GM18858 (cell line): ENCODE measurements around the gene FANCC.

Experiments used
- ATAC-seq: cut with Tn5 transposase; IDR thresholded peaks from one replicate; pipeline ENCODE4 v1.9.1; 2021; ENCODE audit not compliant: unreplicated experiment

FANCC gene

DNA sequence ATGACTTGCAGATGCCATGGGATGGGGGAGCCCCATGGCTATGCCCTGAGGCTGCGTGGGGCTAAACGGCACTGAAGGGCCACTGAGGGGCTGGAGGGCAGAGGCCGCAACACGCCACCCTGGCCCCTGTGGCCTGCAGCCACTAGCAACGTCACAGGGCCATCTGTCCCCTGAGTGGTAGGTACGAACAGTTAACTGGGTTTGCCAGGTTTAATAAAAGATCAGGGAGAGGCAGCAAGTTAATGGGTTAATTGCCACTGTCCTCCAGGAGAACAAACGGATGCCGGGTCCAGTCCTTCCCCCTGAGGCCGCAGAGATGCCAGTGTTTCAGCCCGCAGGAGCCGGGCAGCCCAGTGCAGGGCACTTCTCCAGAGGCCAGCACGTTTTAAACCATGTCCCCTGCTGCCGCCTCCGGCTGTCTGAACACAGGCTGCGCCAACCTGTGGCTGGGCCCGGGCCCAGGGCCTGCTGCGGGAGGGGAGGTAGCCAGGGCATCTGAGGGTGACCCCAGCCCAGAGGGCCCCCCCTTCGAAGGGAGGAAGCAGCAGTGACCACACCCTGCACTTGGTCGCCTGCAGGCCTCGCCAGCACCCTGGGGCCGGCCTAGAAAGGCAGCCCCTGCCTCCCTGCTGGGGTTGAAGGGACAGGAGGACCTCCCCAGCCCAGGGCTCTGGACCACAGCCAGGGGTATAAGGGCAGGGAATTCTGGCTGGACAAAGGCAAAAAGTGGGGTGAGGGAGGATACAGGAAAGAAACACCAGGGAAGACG, 227.3 kb downstream of the FANCC start:
- ATAC-seq = no peak

DNA sequence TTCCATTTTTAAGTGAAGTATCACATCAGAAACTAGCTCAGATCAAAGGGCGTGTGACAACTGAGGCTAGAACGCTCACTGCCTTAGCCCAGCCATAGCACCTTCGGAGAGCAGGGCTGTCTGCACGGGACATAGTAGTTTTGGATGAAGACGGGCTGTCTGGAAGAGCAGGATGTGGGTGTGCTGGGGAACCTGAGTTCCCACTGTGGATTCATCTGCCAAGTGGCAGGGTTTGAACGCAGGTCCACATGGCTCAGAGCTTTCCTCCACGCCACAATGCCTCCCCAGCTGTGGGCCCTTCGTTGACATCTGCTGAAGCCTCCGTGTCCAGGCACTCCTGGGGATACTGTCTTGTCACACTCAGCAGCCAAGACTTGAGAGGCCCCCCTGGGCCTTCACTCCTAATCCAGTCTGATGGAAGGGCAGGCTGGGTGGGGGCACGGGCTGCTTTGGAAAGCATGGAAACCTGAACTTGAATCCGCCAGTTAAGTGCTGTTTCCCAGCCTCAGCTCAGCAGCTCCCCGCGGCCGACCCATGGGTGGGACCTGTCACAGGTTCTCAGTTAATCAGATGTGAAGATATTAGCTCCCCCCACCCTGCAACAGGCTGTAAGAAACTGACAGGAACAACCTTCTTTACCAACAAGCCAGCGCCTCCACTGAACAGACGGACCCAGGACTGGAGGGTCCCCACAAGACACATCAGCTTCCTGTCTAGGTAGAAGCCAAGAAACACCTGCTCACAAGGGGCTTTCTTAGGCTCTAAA, 228.1 kb downstream of the FANCC start:
- ATAC-seq = no peak

DNA sequence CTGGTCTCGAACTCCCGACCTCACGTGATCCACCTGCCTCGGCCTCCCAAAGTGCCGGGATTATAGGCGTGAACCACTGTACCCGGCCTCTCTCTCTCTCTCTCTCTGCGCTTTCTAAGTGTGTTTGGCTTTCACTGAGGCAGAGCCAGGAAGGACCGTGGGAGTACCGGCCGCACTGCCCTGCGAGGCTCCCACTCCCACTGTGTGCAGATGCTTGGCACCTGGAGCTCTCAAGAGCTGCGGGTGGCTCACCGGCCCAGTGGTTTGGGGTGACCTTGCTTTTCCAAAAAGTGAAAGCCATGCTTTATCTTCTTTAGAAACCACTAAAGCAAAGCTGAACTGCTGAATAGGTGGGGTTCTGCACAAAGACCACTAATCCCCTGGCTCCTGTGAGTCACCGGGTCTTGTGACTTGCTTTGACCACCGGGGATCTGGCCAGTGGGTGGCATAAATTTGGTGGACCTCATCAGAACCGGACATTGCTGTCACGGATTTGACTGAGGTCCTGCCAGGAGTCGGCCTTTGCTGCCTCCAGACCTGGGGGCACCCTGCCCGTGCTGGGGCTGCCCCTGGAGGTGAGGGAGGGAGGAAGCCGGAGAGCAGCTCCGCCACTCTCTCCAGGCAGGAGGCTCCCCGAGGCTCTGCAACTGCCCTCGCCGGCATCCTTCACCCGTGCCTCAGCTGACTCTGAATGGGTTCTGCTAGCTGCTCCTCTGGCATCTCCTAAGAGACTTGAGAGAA, 228.9 kb downstream of the FANCC start:
- no peak for ATAC-seq

DNA sequence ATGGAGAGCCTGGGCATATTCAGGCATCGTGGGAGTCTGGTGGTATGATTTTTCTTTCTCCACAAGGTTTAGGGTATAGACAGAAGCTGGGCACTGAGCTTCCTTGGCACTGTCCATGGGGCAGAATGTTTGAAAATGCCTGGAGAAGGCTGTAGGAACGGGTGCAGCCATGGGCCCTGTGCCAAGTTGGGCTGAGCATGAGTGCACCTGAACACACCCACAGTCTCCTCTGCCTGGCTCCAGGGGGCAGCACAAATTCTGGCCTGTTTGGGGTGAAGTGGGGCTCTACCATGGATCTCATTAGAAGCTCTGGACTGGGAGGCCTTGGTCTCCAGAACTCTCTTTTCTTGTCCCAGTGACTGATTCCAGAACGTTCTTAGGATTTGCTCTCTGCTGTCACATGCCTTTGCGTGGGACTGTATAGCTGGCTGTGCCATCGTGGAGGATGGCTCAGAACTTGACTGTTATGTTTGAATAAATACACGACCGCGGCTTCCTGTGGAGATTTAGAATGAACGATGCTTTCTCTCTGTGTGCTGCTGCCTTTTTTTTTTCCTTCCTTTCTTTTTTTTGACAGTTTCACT, 229.8 kb downstream of the FANCC start:
- no peak for ATAC-seq

DNA sequence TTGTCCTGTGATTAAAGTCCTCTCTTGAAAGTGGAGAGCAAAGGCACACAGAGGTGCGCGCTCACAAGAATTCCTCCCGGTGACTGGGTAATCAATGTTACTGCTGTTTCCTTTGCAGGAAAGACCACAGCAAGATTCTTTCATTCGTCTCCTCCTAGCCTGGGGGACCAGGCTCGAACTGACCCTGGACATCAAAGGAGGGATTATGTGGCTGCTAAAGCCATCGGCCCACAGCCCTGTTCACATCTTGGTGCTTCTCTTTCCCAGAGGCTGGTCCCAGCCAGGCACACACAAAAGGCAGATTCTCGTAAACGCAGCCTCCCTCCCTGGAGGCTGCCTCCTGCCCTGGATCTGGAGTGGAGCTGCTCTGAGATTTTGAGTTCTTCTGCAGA, 230.9 kb downstream of the FANCC start:
- no peak for ATAC-seq

DNA sequence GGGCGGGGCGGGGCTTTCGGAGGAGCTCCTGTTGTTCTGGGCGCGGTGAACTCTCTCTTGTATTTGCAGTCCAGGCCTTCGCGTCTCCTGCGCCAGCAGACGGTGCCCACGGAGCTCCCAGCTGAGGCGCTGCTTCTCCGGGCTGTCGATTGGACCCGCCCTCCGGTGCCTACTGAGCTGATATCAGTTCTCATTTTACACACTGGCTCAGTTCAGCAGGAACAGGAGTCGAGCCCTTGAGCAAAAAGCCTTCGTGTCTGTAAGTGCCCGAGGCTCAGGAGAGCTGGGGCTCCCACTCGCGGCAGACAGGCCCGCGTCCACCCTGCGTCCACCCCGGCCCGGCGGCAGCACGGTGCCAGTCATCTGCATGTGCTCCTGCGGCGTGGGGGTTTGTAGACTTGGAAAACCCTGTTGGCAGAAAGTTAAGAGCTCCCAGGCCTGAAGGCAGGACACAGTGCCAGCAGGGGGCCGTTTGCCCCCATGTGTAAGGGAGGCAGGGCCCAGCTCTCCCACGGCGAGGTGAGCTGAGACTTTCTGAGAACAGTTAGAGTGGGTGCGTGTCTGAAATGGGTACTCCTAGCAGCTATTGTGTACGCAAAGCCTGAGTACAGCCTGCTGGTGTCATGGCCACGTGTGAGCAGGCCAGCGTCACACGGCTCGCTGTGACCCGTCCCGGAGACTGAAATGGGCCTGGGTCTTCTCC, 231.5 kb downstream of the FANCC start:
- ATAC-seq = no peak

DNA sequence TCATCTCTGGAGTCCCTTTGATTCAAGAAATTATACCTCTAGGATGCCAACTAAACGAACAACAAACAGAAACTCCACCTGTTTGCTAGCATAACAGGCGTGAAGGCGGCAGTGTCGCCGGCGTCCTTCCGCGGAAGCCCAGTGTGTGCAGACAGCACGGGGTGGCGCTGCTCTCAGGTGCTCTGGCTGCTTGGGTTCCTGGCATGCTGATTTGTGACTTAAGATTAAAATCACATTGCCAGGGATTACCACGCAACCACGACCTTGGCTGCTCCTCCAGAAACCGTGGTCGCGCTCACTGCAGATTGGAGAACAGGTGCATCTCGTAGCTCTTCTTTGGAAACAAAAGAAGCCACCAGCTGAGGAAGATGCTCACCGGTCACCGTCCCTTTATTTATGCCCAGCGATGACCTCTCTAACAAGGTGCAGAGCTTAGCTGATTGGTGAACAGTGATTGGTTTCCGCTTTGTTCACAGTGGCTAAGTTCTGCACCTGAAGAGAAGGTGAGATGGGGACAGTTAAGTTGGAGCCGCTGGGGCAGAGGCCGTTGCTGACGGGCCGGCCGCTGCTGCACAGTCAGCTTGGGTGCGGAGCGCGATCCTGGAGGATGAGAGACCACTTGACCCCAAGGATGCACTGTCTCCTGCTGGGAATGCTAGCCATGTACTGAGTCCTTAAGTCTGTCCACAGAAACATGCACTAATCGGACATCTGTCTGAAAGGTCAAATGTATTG, 232.3 kb downstream of the FANCC start:
- ATAC-seq = no peak

DNA sequence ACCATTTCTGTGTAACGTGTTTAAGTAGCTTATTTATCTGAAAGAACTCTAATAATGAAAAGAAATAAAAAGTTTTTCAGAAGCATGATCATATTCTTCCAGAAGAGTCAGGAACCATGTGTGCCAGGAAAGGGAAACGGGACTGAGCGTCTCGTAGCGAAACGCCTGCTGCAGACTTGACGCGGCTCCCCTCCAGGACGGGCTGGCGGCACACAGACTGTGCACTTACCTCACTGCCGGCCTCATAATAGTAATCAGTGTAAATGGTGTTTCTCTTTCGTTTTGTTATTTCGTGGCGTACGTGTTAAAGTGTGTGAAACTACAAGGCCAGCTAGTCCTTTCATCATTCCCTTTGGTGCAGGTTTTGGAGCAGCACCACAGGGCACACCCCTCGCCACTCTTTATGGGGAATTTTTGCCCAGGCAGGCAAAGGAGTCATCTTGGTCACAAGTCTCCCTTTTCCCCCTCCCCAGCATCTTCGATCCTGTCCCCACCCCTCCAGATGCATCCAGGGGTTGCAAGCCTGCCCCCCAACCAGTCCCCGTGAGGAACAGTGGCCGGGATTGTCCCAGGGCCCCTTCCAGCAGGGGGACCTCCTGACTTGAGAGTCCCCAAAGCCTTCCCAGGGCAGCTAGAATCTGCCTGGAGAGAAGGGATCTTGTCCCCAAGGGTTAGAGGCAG, 233.1 kb downstream of the FANCC start:
- ATAC-seq = no peak

DNA sequence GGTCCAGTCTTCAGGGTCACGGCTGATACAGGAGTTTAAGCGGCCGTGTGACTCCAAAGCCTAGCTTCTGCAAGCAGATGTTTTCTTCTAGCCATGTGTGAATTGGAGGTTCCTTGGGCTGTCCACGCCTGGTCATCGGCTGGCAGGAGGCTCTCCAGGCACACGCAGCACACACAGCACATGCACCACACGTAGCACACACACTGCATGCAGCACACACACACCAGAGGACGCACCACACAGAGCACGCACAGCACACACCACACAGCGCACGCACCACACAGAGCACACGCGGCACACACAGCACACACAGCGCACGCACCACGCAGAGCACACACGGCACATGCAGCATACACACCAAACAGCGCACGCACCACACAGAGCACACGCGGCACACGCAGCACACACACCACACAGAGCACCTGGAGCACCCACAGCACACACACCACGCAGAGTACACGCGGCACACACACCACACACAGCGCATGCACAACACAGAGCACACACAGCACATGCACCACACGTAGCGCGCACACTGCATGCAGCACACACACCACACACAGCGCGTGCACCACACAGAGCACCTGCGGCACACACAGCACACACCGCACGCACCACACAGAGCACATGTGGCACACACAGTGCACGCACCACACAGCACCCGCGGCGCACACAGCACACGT, 234.3 kb downstream of the FANCC start:
- ATAC-seq = no peak

DNA sequence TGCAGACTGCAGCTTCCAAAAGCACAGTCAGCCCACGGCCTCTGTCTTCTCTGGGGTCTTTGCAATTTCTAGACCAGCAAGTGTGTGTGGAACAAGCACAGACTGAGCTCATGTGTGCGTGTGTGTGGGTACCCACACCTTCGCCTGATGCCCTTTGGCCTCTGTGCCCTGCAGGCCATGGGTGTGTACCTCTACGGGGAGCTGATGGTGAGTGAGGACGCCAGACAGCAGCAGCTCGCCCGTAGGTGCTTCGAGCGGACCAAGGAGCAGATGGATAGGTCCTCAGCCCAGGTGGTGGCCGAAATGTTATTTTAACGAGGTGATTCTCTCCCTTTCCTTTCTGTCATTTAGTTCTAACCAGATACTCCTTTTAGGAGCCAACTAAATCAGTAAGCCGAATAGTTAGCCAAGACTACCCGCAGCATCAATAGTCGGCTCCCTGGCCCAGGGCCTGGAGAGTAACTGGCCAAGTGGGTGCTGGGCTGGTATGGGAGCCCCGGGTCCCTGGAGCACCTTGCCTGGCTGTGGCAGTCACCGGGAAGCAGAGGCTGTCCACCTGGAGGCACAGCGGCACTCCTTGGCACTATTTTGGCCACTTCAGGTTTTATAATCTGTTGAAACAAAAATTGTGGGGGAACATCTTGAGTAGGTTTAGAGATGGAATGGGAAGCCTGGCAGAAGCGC, 235.0 kb downstream of the FANCC start:
- ATAC-seq = no peak

DNA sequence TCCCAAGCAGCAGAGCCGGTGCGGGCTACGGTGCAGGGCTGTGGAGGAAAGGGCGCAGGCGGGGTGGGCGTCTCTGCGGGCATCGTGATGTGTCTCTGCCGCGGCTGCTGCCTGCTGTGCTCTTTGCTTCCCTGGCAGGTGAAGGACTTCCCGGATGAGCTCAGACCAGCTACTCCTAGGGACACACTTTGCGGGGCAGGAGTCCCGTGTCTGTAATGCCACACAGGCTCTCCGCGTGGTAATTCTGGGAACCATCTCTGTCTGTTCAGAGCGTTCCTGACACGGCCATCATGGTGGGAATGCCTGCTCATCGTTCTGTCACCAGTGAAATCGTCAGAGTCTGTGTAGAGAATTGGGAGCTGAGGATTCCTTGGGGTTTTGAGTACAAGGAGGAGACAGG, 235.5 kb downstream of the FANCC start:
- ATAC-seq = no peak

DNA sequence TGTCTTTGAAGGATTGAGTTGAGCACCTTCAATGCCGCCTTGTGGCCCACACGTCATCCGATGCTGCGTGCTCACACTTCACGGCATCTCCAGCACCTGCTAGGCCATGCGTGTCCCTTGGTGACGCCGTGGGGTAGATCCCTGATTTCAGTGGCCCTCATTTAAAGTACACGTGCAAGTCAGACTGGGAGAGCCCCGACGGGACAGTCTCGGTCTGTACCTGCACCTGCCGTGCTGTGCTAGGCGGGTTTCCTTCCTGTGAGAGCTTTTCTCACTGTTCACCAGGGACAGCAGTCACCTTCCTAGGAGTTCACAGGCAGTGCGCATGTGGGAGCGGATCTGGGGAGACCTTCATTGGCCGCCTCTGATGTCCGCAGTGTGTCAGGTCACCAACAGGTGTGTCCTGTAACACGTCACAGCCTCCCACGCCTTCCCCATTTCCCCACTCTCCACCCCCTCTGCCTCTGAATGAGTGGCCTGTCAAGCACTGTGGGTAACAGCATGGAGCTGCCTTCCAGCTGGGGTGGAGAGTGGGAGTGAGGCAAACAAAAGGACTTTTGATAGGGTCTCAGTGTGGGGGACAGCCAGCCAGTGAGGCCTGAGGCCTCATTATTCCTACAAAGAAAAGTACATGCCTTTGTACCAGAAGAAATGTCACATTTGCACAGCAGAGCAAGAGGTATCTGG, 236.4 kb downstream of the FANCC start:
- ATAC-seq = no peak

DNA sequence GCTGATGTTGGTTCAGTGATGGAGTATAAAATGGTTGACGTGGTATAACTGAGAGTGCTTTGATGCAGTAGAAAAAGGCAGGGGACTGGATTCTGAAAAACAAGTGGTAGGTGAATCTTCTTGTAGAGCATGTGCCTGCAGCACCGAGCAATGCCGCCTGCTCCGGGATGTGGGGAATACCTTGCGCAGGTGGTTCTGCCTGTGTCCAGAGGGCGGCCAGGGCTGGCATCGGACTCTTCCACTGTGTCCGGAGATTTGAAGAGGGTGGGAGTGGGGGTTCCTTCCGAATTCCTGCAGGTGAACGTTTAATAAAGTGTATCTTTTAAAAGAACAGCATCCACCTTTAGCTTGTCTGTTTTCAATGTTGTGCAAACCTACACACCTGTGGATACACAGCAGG, 238.0 kb downstream of the FANCC start:
- no peak for ATAC-seq

DNA sequence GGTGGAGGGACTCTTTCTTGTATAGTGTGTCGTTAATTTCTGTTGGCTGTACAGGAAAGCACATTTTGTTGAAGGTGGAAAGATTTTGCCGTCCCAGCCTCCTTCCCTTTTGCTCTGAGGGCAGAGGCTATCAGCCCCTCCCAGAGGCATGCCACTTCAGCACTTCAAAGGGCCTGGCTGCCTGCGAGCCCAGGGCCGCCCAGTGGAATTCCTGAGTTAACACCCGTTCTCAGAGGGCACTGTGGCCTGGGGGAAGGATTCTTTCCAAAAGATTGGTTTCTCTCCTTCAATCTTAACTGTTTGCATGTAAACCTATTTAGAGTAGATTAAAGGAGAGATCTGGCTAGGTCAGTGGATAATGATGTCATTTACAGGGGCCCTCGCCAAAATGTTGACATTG, 238.6 kb downstream of the FANCC start:
- ATAC-seq = no peak

DNA sequence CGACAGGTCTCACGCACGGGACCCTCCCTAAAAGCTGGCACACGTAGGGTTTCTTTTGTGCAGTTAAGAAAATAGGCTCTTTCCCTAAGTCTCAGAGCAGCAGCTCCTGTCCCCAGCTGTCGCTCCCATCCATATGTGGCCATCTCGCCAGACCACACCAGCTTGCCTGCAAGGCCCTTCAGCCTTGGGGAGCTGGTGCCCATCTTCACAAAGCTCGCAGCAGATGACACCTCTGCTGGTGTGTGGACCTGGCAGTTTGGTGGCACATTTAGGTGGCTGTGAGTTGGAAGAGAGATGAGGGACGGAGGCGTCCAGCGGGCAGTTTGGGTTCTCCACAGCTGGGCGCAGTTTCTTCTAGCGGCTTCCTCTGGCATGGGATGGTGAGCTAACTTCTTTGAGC, 239.0 kb downstream of the FANCC start:
- no peak for ATAC-seq

DNA sequence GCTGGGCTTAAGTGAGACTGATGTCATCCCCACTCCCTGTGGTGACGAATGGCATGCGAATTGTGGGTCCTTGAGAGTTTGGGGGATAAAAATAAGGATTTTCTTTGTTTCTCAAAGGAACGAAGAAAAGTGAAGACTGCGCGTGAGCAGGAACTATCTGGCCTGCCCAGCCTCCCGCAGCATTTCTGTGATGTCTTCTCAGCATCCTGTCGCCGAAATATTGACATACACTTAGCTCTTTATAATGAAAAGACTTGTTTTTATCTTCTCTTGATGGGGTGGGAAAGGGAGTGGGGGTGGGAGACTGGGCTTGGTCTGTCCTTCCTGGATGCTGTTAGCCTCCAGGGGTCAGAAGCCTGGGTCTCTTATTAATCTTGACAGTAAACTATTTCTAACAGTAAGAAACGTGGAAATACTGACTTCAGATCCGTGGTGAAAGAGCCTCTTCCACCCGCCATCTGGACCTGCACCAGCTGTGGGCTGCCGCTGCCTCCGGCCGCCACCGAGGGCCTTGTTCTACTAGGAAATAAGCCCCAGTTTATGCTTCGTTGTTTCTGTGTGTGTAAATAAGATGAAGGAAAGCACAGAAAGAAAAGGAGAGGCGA, 239.6 kb downstream of the FANCC start:
- no peak for ATAC-seq

DNA sequence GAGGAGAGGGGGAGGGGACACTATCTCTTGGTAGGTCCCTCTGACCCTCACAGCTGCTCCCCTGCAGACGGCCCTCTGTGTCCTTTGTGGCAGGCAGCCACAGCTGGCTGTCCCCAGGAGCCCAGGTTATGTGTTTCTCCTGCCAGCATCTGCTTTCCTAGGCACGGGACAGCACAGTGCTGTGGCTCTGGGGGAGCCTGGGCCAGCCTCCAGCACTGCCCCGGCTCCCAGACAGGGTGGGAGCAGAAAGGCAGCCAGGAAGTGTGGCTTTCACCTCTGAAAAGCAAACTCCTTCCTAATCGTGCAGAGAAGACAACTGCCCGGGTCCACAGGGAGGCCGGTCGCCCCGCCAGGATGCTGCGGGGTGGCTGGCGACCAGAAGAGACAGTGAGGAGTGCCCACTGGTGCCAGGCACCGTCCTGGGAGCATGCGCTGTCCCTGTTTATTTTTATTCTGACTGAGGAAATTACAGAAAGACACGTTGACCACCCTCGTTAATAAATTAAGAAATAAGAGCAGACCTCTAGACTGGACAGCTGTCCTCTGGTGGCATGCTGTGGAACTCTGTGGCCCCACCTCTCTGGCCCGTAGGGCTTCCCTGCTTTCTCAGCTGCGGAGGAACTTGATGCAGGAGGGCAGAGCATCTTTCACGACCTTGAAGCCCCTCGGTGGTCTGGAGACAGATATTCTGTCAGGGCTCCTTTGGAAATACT, 240.3 kb downstream of the FANCC start:
- ATAC-seq = no peak
